HG03064 (cell line): ENCODE results near the gene NCEH1.

ENCODE experiments used
- ATAC-seq: cut with Tn5 transposase; IDR thresholded peaks from one replicate; pipeline ENCODE4 v1.9.1; 2021; ENCODE audit warnings: low read depth; ENCODE audit not compliant: unreplicated experiment

The NCEH1 gene

DNA sequence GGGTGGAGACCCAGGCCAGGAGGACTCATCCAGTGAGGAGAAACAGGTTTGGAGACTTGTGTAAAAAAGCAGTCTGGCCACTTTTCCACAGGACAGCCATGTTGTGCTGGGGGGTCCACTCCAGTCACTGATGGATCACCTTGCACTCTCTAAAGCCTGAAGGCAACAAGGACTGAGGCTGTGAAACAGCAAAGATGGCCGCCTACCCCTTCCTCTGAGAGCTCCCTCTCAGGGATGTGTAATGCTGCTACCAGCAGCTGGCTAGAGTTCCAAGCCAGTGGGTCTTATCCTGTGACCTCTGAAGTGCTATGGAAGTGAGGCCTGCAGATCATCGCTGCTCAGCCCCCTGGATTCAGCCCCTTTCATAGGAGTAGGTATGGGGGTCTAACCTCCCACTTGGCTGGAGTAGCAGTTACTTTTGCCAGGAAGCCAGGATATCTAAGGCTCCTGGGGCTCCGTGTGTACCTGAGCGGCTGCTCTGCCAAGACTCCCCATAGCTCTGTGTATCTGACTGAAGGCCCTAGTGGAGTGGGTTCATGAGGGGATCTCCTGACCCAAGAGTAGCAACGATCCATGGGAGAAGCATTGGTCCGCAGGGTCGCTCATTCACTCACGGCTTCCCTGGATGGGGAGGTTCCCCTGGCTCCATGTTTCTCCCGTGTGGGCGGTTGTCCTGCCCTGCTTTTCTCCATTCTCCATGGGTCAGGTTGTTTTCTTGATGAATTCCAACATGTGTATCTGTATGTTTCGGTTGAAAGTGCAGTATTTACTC lies 117.8 kb downstream of the NCEH1 start:
- no peak for ATAC-seq

DNA sequence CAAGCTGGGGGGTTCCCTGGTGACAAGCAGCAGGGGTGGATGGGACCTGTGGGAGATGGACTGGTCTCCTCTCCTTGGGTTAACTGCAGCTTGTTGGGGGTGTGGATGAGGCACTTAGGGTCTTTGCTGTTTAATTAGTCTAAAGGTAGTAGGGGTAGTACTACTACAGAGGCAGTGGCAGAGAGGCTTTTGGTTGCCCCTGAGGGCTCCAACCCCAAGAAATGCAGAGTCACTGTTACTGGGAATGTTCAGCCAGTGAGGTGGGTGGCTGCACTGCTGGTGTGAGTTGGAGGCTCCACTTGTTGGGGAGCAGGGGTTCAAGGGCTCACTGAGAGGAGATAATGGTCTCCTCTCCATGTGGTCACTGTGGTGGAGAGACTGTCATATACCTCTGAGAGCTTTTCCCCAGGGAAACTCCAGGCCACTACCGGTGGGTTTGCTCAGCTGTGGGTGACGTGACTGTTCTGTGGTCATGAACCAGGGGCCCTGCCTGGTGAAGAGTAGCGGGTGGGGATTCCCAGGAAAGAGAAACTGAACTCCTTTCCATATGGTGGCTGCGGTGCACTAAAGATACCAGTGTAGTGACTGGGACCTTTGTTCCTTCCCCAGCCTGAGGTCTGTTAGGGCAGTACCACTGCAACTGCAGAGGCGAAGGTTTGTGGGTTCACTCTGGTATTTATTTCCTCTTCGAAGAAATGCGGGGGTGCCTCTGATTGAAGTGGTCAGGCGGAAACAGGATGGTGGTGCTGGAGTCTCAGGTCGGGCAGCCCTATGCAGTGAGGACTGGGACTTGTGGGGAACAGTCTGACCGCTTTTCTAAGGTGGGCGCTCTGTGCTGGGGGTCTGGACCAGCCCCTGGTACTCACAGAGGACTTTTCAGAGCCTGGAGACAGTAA lies 118.7 kb downstream of the NCEH1 start:
- peak; percentile 78 for ATAC-seq

DNA sequence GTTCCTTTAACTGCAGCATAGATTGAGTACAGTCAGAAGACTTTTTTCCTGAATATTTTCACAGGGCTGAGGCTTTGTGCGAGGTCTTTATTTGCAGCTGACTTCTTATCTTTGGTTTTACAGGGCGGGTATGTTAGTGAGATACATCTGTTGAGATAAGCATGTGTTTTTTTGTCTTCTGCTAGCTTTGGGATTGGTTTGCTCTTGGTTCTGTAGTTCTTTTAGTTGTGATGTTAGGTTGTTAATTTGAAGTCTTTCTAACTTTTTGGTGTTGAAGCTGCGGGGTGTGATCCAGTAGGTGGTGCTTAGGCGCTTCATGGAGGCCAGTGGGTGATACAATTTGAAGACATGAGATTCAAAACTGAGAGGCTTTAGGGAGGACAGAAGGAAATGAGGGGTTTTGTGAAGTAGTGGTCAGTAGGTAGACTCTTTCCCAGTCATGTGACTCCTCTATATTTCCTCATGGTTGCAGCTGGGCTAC lies 119.7 kb downstream of the NCEH1 start:
- no peak for ATAC-seq

- no peak for ATAC-seq
These were observed 124.4 kb downstream of the NCEH1 start for GRCh38 chr3:172586436-172586835.

DNA sequence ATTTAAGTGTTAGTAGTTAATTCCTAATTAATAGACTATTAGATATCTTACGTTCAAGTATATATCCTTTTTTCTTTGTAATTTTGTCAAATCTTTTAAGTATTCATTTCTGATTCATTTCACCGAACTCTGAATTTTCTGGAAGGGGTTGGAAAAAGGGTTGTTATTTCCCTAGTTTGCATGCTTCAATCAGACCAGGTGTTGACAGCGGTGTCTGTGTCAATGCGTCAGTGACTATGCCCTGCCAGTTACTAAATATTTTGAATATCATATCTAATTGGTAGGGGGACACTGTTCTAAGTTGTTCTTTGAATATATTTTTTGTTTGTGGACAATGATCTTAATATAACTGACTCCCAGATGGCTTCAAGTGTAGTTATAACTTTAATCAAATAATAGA lies 124.9 kb downstream of the NCEH1 start:
- no peak for ATAC-seq

GRCh38 chr3:172582712-172583111 lies 128.2 kb downstream of the NCEH1 start:
- ATAC-seq = no peak

DNA sequence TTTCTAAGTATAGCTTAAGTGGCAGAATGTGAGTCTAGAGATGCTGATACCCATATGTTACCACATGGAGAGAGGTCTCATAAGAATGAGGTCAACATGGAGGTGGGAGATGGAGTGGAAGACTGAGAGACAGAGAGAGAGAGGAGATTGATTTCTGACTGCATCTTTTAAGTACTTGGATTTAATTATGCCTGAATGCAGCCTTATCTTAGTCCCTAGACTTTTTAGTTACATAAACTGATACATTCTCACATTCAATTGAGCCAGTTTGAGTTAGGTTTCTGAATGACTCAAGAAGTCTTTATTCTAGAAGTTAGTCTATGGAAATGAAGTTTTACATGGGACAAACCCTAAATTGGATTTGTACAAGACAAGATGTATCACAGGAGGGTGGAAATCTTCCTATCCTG lies 129.1 kb downstream of the NCEH1 start:
- ATAC-seq = no peak

DNA sequence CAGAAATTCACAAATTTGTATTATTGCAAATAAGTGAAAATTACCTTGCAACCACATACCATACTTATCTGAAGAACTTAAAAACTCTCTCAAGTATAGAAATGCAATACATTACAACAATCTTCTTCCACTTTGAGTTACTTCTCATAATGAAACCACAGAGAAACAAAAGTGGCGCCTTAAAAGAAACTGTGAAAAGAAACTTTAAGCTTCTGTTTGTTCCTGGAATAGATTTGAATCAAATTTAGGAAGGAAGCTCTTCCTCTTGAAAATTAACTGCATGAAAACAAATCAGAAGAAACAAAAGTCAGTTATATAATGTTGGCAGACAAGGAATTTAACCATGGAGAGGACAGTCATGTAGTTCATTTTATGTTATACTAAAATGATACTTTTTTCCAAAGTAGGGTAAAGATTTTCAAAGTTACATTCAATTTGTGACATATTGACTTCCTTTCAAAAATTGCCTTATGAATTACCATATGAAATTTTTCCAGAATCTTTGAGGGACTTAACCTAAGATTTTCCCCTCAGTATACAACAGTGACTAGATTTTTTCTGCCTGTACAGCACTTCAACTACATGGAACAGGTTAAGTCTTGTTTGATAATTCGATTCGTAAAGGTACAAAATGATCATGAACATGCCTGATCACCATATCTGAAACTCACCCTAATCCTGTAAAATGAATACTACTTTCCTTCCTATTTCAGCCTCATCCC lies 130.0 kb downstream of the NCEH1 start:
- peak; percentile 89 for ATAC-seq
